GM12891 (cell line): ENCODE data around the gene NOVA1.

Experiments used
- DNase-seq: peaks from one replicate; pipeline ENCODE4 v3.0.0; 2011; ENCODE audit warnings: low spot score; ENCODE audit not compliant: insufficient read length
- FAIRE-seq: peaks from 2 replicates; lab custom pipeline; 2011; peaks lifted over from hg19 to GRCh38; lab: Jason Lieb, UNC
- PAX5 ChIP-seq: IDR thresholded peaks from 2 replicates; pipeline ENCODE4 v1.6.1; 2011; ENCODE audit warnings: low read length, moderate library complexity, mild to moderate bottlenecking; ENCODE audit not compliant: insufficient read depth, severe bottlenecking
- POLR2A ChIP-seq: IDR thresholded peaks from 2 replicates; pipeline ENCODE4 v1.6.1; 2011; ENCODE audit warnings: low read depth, low read length, control low read depth
- POLR2AphosphoS5 ChIP-seq: IDR thresholded peaks from 2 replicates; pipeline ENCODE4 v1.6.1; 2011; ENCODE audit warnings: low read depth, low read length, control low read depth
- POU2F2 ChIP-seq: IDR thresholded peaks from 2 replicates; pipeline ENCODE4 v1.6.1; 2011; ENCODE audit warnings: low read depth, mild to moderate bottlenecking, control low read depth, low read length, moderate library complexity
- SPI1 ChIP-seq: IDR thresholded peaks from 2 replicates; pipeline ENCODE4 v1.6.1; 2011; ENCODE audit warnings: low read depth, low read length, control low read depth
- TAF1 ChIP-seq: IDR thresholded peaks from 2 replicates; pipeline ENCODE4 v1.6.1; 2011; ENCODE audit warnings: low read depth, low read length, control low read depth

Gene NOVA1

GRCh38 chr14:26528415-26529182 lies 69.2 kb downstream of the NOVA1 start:
- no peak for DNase-seq
- TF ChIP-seq TAF1: no peak
- FAIRE-seq: no peak

- no peak for FAIRE-seq
- TF ChIP-seq POU2F2 (no peak), POLR2A (no peak), SPI1 (no peak), TAF1 (no peak), PAX5 (no peak)
- DNase-seq: no peak
These were observed 70.7 kb downstream of the NOVA1 start for GRCh38 chr14:26527095-26527494.

- no peak for DNase-seq
- TF ChIP-seq POU2F2 (no peak), POLR2AphosphoS5 (no peak), PAX5 (no peak), TAF1 (no peak), POLR2A (no peak), SPI1 (no peak)
- FAIRE-seq: no peak
These were observed 71.7 kb downstream of the NOVA1 start for GRCh38 chr14:26526137-26526536.

- FAIRE-seq: no peak
- no peak for DNase-seq
- TF ChIP-seq SPI1: no peak
- TF ChIP-seq PAX5: no peak
- no peak for TF ChIP-seq TAF1
- no peak for TF ChIP-seq POU2F2
- no peak for TF ChIP-seq POLR2A
- no peak for TF ChIP-seq POLR2AphosphoS5
These were observed 72.7 kb downstream of the NOVA1 start for GRCh38 chr14:26525085-26525484.

- TF ChIP-seq PAX5: no peak
- DNase-seq (no peak), FAIRE-seq (no peak)
These were observed 74.9 kb downstream of the NOVA1 start for GRCh38 chr14:26522967-26523366.

- no peak for TF ChIP-seq POU2F2
- no peak for TF ChIP-seq SPI1
- no peak for TF ChIP-seq PAX5
- no peak for TF ChIP-seq POLR2A
- no peak for TF ChIP-seq TAF1
- no peak for TF ChIP-seq POLR2AphosphoS5
- DNase-seq: no peak
- no peak for FAIRE-seq
These were observed 80.1 kb downstream of the NOVA1 start for GRCh38 chr14:26517771-26518170.

- TF ChIP-seq TAF1 (no peak), POU2F2 (no peak), POLR2A (no peak), SPI1 (no peak), POLR2AphosphoS5 (no peak), PAX5 (no peak)
- DNase-seq (no peak), FAIRE-seq (no peak)
These were observed 97.8 kb downstream of the NOVA1 start for GRCh38 chr14:26500028-26500427.

- FAIRE-seq (no peak), DNase-seq (no peak)
- TF ChIP-seq POLR2A: no peak
- no peak for TF ChIP-seq PAX5
- no peak for TF ChIP-seq TAF1
- no peak for TF ChIP-seq SPI1
- TF ChIP-seq POLR2AphosphoS5: no peak
- TF ChIP-seq POU2F2: no peak
These were observed 98.3 kb downstream of the NOVA1 start for GRCh38 chr14:26499546-26499945.

- DNase-seq: no peak
- no peak for FAIRE-seq
- TF ChIP-seq POLR2A: no peak
- no peak for TF ChIP-seq POLR2AphosphoS5
- no peak for TF ChIP-seq POU2F2
- no peak for TF ChIP-seq SPI1
- TF ChIP-seq TAF1: no peak
- TF ChIP-seq PAX5: no peak
These were observed 110.9 kb downstream of the NOVA1 start for GRCh38 chr14:26486922-26487321.

- no peak for TF ChIP-seq POU2F2
- no peak for TF ChIP-seq POLR2AphosphoS5
- TF ChIP-seq SPI1: no peak
- TF ChIP-seq TAF1: no peak
- TF ChIP-seq POLR2A: no peak
- no peak for TF ChIP-seq PAX5
- FAIRE-seq: no peak
- no peak for DNase-seq
These were observed 113.3 kb downstream of the NOVA1 start for GRCh38 chr14:26484562-26484961.
